ENCODE results near the gene RAB1B.

RAB1B gene

GRCh38 chr11:66312549-66313320 lies 44.3 kb downstream of the RAB1B start:
- Histone ChIP-seq H3K36me3 (ENCODE audit: insufficient read depth, low read depth, low read length) (no peaks in the 10 kb centered on the region), H3K9ac (ENCODE audit: low read depth, low read length) (peak overlapping the region; percentile 67; the same call in 1 of the 2 replicates), H3K4me1 (ENCODE audit: insufficient read depth, low read length) (peaks cover 11% of the 10 kb centered on the region; the same call in 1 of the 2 replicates), H3K27me3 (ENCODE audit: insufficient read depth, low read length) (peaks cover 18% of the 10 kb centered on the region), H3K27ac (ENCODE audit: low read length) (no peak overlapping the region), H3K9me3 (ENCODE audit: insufficient read depth, low read depth, low read length) (no peaks in the 10 kb centered on the region), H3K4me3 (ENCODE audit: low read length) (peak overlapping the region; percentile 90)

GRCh38 chr11:66313321-66314185 lies 45.1 kb downstream of the RAB1B start:
- no peaks in the 10 kb centered on the region for H3K9me3 ChIP-seq (ENCODE audit: insufficient read depth, low read depth, low read length)
- no peaks in the 10 kb centered on the region for H3K36me3 ChIP-seq (ENCODE audit: insufficient read depth, low read depth, low read length)
- no peak overlapping the region for H3K27ac ChIP-seq (ENCODE audit: low read length)
- H3K4me1 ChIP-seq (ENCODE audit: insufficient read depth, low read length), result peaks cover 18% of the 10 kb centered on the region
- H3K4me3 ChIP-seq (ENCODE audit: low read length), result peak overlapping the region; percentile 90
- H3K27me3 ChIP-seq (ENCODE audit: insufficient read depth, low read length), result peaks cover 18% of the 10 kb centered on the region
- peak overlapping the region; percentile 67; the same call in 1 of the 2 replicates for H3K9ac ChIP-seq (ENCODE audit: low read depth, low read length)

- H3K27ac ChIP-seq (ENCODE audit: low read length), result no peak overlapping the region
Measured at GRCh38 chr11:66314186-66314501, 45.7 kb downstream of the RAB1B start.

GRCh38 chr11:66314561-66315497 lies 46.4 kb downstream of the RAB1B start:
- no peak overlapping the region for H3K4me3 ChIP-seq (ENCODE audit: low read length)
- no peaks in the 10 kb centered on the region for H3K9me3 ChIP-seq (ENCODE audit: insufficient read depth, low read depth, low read length)
- peaks cover 19% of the 10 kb centered on the region for H3K4me1 ChIP-seq (ENCODE audit: insufficient read depth, low read length)
- H3K27me3 ChIP-seq (ENCODE audit: insufficient read depth, low read length), result peaks cover 17% of the 10 kb centered on the region
- H3K27ac ChIP-seq (ENCODE audit: low read length), result no peak overlapping the region
- no peak overlapping the region for H3K9ac ChIP-seq (ENCODE audit: low read depth, low read length)
- no peaks in the 10 kb centered on the region for H3K36me3 ChIP-seq (ENCODE audit: insufficient read depth, low read depth, low read length)

More at GRCh38 chr11:66314186-66314501, 45.7 kb downstream of the RAB1B start:
- Histone ChIP-seq H3K4me3 (ENCODE audit: low read length) (peak overlapping the region; percentile 90; the same call in 1 of the 2 replicates), H3K36me3 (ENCODE audit: insufficient read depth, low read depth, low read length) (no peaks in the 10 kb centered on the region), H3K9me3 (ENCODE audit: insufficient read depth, low read depth, low read length) (no peaks in the 10 kb centered on the region), H3K4me1 (ENCODE audit: insufficient read depth, low read length) (peaks cover 19% of the 10 kb centered on the region), H3K27me3 (ENCODE audit: insufficient read depth, low read length) (peaks cover 18% of the 10 kb centered on the region), H3K9ac (ENCODE audit: low read depth, low read length) (peak overlapping the region; percentile 67; the same call in 1 of the 2 replicates)

- Histone ChIP-seq H3K9ac (ENCODE audit: low read depth, low read length) (no peak overlapping the region), H3K4me3 (ENCODE audit: low read length) (no peak overlapping the region), H3K36me3 (ENCODE audit: insufficient read depth, low read depth, low read length) (no peaks in the 10 kb centered on the region), H3K27me3 (ENCODE audit: insufficient read depth, low read length) (peaks cover 14% of the 10 kb centered on the region), H3K9me3 (ENCODE audit: insufficient read depth, low read depth, low read length) (no peaks in the 10 kb centered on the region), H3K27ac (ENCODE audit: low read length) (no peak overlapping the region), H3K4me1 (ENCODE audit: insufficient read depth, low read length) (peaks cover 19% of the 10 kb centered on the region)
Measured at GRCh38 chr11:66315498-66315885, 47.1 kb downstream of the RAB1B start.

- Histone ChIP-seq H3K9ac (ENCODE audit: low read depth, low read length) (no peak overlapping the region), H3K27me3 (ENCODE audit: insufficient read depth, low read length) (peaks cover 14% of the 10 kb centered on the region), H3K36me3 (ENCODE audit: insufficient read depth, low read depth, low read length) (no peaks in the 10 kb centered on the region), H3K27ac (ENCODE audit: low read length) (no peak overlapping the region), H3K9me3 (ENCODE audit: insufficient read depth, low read depth, low read length) (no peaks in the 10 kb centered on the region), H3K4me1 (ENCODE audit: insufficient read depth, low read length) (peaks cover 19% of the 10 kb centered on the region), H3K4me3 (ENCODE audit: low read length) (no peak overlapping the region)
Measured at GRCh38 chr11:66315921-66316811, 47.7 kb downstream of the RAB1B start.

GRCh38 chr11:66316849-66317251 lies 48.4 kb downstream of the RAB1B start, which contains the start of gene CD248:
CD248 (minus strand) TSS chr11:66317044; CDS start chr11:66317027, 17 bp downstream.
- Histone ChIP-seq H3K9me3 (ENCODE audit: insufficient read depth, low read depth, low read length) (no peaks in the 10 kb centered on the region), H3K4me3 (ENCODE audit: low read length) (peak within 1 kb of the TSS; percentile 12; the same call in 1 of the 2 replicates)

GRCh38 chr11:66317322-66317722 lies 48.9 kb downstream of the RAB1B start:
- H3K4me1 ChIP-seq (ENCODE audit: insufficient read depth, low read length), result peaks cover 19% of the 10 kb centered on the region
- peak overlapping the region; percentile 55; the same call in 1 of the 2 replicates for H3K9ac ChIP-seq (ENCODE audit: low read depth, low read length)
- no peaks in the 10 kb centered on the region for H3K36me3 ChIP-seq (ENCODE audit: insufficient read depth, low read depth, low read length)
- peaks cover 14% of the 10 kb centered on the region for H3K27me3 ChIP-seq (ENCODE audit: insufficient read depth, low read length)
- H3K27ac ChIP-seq (ENCODE audit: low read length), result peak overlapping the region; percentile 34
- no peaks in the 10 kb centered on the region for H3K9me3 ChIP-seq (ENCODE audit: insufficient read depth, low read depth, low read length)
- peak overlapping the region; percentile 12; the same call in 1 of the 2 replicates for H3K4me3 ChIP-seq (ENCODE audit: low read length)

More at GRCh38 chr11:66316849-66317251, 48.4 kb downstream of the RAB1B start, which contains the start of gene CD248:
- no peaks in the 10 kb centered on the region for H3K36me3 ChIP-seq (ENCODE audit: insufficient read depth, low read depth, low read length)
- peaks cover 19% of the 10 kb centered on the region for H3K4me1 ChIP-seq (ENCODE audit: insufficient read depth, low read length)
- peak within 1 kb of the TSS; percentile 55; the same call in 1 of the 2 replicates for H3K9ac ChIP-seq (ENCODE audit: low read depth, low read length)
- H3K27ac ChIP-seq (ENCODE audit: low read length), result peak within 1 kb of the TSS; percentile 34
- H3K27me3 ChIP-seq (ENCODE audit: insufficient read depth, low read length), result peaks cover 14% of the 10 kb centered on the region

GRCh38 chr11:66317723-66318599 lies 49.5 kb downstream of the RAB1B start:
- peak overlapping the region; percentile 55; the same call in 1 of the 2 replicates for H3K9ac ChIP-seq (ENCODE audit: low read depth, low read length)
- no peaks in the 10 kb centered on the region for H3K36me3 ChIP-seq (ENCODE audit: insufficient read depth, low read depth, low read length)
- H3K27me3 ChIP-seq (ENCODE audit: insufficient read depth, low read length), result peaks cover 14% of the 10 kb centered on the region
- H3K4me3 ChIP-seq (ENCODE audit: low read length), result peak overlapping the region; percentile 12; the same call in 1 of the 2 replicates
- no peaks in the 10 kb centered on the region for H3K9me3 ChIP-seq (ENCODE audit: insufficient read depth, low read depth, low read length)
- peaks cover 19% of the 10 kb centered on the region for H3K4me1 ChIP-seq (ENCODE audit: insufficient read depth, low read length)
- peak overlapping the region; percentile 34 for H3K27ac ChIP-seq (ENCODE audit: low read length)

Measured in iPS-20b (cell line).